ENCODE measurements around the gene MTG2.

MTG2 gene, protein sequence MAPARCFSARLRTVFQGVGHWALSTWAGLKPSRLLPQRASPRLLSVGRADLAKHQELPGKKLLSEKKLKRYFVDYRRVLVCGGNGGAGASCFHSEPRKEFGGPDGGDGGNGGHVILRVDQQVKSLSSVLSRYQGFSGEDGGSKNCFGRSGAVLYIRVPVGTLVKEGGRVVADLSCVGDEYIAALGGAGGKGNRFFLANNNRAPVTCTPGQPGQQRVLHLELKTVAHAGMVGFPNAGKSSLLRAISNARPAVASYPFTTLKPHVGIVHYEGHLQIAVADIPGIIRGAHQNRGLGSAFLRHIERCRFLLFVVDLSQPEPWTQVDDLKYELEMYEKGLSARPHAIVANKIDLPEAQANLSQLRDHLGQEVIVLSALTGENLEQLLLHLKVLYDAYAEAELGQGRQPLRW

DNA sequence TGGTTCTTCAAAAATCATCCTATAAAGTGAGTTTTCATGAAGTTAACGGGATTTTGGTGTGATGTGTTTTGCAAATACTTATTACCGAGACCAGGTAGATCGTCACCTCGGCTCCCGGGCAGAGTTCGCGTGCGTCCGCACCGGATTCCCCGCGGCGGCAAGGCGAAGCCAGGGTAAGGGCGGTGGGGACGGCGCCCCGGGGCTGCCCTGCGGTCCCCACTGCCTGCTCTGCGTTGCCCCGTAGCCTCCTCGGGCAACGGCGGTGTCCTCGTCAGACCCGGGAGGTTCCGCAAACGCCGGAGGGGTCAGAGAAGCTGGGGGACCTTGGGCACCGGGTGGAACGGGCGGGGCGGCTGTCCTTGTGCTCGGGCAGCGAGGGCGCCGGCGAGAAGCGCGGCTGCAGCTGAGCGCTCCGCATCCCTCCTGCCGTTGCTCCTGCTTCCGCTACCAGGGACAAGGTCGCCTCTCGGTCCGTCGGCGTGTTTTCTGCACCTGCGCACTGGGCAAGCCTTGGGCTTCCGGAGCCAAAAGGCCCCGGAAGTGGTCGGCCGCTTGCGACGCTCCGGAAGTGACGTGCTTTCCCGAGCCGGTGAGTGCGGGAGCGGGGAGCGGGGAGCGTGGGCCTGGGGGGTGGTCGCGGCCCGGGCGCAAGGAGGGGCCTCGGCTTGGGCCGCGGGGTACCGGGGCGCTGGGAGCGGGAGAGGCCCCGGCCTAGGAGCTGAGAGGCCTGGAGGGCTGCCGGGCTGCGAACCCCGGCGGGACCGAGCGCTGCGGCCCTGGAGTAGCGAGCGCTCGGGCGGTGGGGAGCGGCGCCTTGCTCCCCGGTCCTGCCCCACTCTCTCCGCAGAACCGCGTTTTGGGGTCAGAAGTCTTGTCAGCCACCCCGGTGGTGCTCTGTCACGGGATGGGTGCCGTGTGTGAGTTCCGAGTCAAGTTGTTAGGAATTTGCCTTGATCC is at the start of gene MTG2:
TSS of gene MTG2 (plus strand) at position 560 of the 957 bp plus-strand sequence. CDS start 10,393 bp downstream, outside the sequence.
- peak; percentile 96 for DNase-seq (ENCODE audit: low read depth)

DNA sequence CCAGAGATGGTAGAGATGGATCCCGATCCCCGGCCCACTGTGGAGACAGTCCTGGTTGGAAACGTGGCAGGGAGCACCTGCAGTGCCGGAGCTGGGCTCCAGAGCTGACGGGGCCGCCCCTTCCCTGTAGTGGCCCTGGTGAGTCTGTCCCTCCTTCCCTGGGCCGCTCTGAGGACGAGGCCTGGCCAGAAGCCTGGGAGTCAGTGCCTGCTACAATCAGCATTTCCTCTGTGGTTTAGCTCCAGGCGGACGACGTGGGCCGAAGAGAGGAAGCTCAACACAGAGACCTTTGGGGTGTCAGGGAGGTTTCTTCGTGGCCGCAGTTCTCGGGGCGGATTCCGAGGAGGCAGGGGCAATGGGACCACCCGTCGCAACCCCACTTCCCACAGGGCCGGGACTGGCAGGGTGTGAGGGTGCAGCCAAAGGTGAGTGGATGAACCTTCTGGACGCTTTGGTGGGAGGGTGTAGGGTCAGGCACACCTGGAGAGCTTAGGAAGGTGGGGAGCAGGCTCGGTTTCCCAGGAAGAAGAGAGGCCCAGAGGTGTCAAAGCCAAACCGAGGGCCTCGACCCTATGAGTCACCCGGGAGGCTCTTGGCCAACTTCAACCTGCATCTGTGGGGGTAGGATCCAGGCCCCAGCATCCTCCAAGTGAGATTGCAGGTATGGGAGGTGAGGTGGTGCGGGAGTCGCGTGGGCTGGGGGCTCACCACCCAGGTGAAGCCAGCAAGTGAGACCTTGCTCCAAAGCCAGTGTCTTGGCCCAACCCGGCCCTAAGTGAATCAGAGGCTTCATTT is 49.6 kb upstream of the MTG2 start:
- DNase-seq (ENCODE audit: low read depth): no peak

DNA sequence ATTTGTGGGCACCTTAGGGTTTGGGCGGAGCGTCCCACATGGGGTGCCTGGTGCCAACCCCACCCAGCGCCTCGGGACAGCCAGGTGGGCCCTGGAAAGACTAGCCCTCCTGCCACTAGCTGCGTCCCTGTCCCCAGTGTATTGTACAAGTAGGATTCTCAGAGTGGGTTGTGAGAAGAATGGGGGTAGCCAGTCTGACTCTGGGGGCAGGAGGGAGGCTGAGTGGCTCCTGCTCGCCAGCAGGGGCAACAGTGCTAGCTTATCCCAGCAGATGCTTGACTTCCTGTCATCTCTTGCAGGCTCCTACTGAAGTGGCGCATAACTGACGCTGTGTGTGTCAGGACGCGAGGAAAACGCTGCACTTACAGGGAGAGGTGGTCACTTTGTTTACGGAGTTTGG is 49.0 kb upstream of the MTG2 start:
- DNase-seq (ENCODE audit: low read depth): no peak

DNA sequence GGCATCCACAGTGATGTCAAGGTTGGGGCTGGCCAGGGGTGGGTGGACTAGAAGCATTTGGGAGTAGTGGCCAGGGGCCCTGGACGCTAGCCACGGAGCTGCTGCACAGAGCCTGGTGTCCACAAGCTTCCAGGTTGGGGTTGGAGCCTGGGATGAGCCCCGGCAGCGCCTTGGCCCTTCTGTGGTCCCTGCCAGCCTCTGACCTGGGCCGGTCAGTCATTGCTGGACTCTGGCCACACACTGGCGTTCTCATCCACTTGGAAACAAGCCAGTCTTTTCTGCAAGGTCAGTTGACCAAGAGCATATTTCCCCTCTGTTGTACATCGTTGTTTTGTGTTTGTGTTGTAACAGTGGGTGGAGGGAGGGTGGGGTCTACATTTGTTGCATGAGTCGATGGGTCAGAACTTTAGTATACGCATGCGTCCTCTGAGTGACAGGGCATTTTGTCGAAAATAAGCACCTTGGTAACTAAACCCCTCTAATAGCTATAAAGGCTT is 48.0 kb upstream of the MTG2 start:
- peak; percentile 11 for DNase-seq (ENCODE audit: low read depth)

DNA sequence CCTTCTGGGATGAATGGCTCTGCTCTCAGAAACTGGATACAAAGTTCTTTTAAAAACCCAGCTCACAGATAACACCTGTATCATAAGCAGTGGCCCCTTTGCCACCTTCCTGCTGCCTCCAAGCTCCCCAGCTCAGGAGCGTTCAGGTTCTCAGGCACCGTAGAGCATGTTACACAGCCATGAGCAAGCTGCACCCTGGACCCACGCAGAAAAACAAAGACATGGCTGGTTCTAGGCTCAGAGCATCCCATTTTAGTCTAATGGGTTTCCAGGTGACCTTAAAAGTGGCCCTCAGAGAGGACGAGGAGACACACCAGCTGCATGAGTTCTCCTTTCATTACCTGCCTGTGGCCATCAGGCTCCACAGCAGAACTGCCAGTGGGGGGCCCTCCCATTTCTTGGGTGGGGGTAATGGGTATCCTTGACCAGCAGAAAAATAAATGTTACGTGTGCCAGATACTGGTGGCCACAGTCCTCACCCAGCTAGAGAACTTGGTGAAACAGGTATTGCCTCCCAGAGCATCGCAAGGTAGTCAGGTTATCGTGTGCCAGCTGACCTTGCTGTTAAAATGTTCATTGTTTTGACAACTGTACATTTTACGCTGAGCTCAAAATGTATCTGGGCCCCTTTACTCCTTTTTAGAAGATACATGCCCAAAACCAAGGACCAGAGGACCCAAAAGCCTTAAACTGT is 47.1 kb upstream of the MTG2 start:
- no peak for DNase-seq (ENCODE audit: low read depth)

DNA sequence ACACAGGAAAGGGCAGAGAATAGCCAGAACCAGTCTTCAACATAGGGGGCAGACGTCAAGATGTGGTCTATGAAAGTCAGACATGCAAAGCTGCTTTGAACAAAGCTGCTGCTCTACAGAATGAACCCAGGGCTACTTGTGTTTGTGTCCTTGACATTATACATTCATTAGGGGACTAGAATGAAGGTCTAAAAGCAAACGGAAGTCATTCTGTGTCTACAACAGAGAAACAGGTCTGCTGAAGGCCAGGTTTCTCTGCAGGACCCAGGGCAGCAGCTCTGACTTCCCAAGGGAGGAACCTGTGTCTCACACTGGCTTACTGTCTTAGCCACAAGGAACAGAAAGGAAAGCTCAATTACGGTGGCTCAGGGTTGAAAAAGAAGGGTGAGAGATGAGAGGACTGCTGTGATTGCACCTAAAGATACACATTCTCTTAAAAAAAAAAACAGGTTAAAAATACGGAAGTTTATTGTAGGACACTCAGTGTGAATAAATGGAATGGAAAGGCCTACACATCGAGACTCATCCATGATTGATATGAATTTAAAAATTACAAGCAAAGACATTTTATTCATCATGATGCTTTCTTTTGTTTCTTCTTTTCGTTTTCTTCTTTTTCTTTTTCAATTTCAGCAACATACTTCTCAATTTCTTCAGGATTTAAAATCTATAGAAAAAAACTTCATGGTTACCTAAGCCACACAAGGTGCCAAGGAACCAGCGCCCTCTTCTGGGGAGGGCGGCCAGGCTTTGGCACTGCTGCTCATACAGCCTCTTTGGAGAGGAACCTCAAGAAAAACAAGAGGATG is 46.3 kb upstream of the MTG2 start:
- peak; percentile 67 for DNase-seq (ENCODE audit: low read depth)

DNA sequence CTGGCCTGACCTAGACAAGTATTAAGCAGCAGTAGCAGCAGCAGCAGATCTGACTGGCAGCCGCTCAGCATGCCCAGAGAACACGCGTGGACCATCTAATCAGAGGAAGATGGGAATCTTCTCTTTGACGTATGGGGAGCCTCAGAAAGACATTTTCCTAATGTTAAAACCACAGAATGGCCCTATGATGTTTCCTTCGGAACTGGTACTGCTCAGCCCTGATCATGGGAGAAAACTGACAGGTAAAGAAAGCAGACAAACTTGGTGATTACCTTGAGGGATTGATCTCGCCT is 45.8 kb upstream of the MTG2 start:
- DNase-seq (ENCODE audit: low read depth): no peak

DNA sequence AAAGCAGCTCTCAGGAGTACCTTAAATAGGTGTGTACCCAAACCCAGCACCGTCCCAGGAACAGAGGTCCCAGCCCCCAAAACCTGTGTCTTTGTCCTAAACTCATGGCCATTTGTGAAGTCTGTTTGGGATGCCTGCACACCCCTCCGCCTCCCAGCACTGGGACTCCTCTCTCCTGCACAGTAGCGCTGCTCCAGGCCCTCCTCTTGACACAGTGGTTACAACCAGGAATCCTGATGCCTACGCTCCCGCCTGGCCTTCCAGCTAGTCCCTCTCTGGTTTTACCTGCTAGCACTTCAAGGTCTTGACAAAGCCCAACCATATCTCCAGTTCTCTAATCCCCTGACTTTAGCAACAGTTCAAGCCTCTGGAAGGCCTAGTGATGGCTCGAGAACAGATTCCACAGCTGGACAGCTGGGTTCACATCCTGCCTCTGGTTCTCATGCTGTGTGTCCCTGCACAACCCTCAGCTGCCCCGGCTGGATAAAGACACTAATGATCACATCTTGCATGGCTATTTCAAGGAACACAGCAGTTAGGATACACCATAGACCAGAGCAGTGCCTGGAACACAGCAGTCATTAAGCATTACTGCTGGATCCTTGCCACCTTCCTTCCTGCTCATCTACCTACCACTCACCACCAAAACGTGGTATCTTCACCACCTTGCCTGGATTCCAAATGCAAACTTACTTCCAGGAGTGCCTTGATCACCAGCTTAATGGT is 45.2 kb upstream of the MTG2 start:
- DNase-seq (ENCODE audit: low read depth): no peak

DNA sequence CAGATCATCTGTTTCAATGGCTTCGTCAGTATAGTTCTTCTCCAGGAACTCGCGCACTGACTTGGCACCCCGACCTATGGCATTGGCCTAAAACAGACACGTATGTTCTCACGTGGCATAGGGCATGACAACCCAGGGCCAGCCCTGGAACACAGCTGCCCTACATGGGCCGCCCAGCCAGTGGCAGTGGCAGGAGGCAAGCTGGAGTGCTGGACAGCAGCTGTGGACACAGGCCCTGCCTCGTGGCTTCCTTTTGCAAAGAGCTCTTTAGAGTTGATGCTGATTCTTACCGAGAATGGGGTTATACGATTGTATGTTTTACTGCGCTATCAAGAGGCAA is 44.7 kb upstream of the MTG2 start:
- no peak for DNase-seq (ENCODE audit: low read depth)

DNA sequence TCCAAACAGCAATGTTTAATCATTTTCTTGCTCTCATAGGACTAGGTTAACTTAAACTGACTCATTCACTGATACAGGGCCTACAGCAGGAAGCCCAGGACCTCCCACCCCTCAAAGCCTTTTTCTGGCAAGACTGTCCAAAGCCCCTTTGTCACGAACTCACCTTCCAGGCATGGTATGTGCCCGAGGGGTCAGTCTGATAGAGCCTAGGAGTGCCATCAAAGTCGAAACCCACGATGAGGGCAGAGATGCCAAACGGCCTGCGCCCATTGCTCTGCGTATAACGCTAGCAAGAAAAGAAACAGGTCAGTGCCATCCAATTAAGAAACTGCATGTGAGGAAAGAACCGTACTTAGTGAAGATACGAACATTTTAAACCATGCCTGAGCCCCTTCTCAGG is 43.9 kb upstream of the MTG2 start:
- no peak for DNase-seq (ENCODE audit: low read depth)

DNA sequence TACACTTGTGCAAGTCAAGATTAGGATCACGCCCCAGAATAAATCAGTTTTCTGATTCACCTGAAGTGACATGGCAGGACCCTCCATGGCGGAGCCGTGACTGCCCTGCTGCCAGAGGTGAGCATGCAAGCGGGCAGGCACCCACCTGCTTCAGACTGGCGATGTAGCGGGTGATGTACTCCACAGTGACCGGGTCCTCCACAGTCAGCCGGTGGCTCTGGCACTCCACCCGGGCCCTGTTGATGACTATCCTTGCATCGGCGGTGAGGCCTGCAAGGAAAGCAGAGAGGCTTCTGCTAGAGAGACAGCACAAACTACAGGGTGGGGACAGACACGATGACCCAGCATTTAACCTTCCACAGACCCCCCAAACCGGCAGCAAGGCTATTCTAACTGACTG is 43.2 kb upstream of the MTG2 start:
- no peak for DNase-seq (ENCODE audit: low read depth)

DNA sequence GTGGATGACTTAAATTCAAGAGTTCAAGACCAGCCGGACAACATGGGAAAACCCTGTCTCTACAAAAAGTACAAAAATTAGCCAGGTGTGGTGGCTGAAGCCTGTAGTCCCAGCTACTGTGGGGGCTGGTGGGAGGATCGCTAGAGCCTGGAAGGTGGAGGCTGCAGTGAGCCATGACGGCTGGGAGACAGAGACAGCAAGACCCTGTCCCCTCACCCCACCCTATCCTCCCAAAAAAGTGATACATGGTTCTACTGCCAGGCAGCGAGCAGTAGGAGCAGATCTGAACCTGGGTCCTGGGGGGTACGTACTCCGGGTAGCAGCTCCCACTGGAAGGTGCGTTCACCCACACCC is 41.8 kb upstream of the MTG2 start:
- DNase-seq (ENCODE audit: low read depth): no peak

DNA sequence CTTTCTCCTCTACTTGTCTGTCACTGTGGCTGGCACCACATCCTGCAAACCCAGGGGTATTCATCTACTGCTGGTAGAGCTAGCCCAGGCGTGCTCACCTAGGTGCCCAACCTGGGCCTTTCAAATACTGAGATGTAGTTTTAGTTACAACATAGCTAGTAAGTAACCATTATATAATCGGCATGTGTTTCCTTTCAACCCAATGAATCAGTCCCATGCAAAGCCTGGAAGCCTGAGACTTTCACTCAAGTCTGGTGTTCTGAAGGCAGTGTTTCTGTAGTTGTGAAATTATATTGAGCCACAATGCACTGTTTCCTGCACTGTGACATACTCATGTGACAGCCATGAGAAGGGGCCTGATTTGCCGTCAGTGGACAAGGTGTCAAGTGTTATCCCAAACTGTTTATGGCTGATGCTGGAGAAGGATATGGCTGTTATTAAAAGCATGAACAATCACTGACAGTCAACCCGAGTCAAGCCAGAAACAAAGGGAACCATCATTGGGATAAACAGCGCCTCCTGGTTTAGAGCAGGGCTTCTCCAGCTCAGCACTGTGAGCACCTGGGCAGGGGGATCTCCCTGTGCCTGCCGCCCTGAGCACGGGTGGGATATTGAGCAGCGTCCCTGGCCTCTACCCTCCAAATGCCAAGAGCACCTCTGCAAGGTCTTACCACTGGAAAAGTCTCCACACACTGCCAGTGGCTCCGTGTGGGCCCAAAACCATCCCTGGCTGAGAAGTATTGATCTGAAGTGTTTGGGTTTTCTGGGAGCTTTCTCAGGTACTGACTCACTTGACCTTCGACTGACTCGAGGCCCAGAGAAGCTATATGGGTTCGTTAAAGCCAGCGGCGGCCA is 41.2 kb upstream of the MTG2 start:
- peak; percentile 43 for DNase-seq (ENCODE audit: low read depth)

DNA sequence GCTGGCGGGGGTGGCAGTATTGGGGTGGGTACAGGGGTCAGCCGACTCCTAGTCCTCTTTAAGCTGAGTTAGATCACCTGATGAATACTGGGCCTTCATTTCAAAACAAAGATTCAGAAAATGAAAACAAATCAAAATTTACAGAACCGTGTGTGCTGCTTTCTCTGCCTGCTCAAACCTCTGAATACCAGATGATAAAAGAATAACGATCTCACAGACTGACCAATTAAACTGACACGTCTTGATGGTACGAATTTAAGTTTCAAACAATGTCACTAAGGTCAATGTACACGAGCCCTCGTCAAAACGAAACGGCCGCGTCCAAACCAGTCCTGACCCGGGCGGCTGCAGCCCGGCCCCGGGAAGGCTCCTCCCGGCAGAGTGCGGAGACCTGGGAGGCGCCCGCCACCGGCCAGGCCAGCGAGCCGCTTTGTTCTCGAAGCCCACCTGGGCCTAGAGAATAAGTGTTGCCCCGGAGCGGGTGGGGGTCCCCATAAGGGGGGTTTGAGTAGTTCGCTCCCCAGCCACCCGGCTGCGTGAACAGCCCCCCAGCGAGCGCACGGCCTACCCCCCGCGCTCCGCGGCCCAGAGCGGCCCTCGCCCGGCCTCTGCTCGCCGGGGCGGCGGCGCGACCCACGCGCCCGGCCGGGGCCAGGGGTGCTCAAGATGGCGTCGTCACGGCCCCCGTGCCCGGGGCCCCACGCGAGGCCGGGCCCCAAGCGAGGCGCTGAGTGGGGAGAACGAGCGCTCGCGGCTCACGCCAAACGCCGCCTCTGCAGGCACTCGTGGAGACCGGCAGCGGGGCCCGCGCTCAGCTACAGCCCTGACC is 40.4 kb upstream of the MTG2 start:
- peak; percentile 22 for DNase-seq (ENCODE audit: low read depth)

DNA sequence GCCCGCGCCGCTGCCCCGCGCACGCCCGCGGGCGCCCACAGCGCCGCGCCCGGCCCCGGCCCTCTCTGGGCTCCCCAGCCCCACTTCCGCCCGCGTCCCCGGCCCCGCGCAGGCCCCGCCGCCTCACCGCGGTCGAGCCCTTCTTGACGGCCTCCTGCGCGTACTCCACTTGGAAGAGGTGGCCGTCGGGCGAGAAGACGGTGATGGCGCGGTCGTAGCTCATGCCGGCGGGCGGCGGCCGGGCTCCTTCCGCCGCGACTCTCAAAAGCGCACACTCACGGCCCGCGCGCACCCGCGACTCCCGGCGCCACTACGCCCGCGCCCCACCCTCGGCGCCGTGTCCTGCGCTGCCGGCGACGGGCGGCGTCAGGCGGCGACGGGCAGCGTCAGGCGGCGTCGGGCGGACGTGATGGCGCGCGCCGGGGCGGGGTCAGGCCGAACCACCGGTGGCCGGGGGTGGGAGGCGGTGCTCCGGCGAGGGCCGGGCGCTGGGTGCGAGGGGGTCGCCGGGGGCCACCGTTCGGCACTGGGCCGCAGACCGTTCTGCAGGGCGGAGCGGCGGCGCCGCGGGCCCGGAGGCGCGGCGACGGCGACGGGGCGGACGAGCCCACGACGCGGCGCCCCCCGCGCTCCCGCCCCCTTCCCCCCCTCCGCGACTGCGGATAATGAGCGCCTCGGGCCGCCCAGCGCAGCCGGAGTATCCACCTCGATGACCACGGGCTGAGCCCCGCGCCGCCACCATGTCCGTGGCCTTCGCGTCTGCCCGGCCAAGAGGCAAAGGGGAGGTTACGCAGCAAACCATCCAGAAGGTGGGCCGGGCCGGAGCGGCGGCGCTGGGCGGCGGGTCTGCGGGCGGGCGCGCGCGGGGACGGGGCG is 39.5 kb upstream of the MTG2 start, which contains the start of the genes PSMA7 and SS18L1:
TSS of gene PSMA7 (minus strand) at position 314 of the 876 bp plus-strand sequence. CDS start at position 223, 91 bp downstream.
TSS of gene SS18L1 (plus strand) at position 689 of the 876 bp plus-strand sequence. CDS start at position 741, 52 bp downstream.
- DNase-seq (ENCODE audit: low read depth): peak; percentile 85

DNA sequence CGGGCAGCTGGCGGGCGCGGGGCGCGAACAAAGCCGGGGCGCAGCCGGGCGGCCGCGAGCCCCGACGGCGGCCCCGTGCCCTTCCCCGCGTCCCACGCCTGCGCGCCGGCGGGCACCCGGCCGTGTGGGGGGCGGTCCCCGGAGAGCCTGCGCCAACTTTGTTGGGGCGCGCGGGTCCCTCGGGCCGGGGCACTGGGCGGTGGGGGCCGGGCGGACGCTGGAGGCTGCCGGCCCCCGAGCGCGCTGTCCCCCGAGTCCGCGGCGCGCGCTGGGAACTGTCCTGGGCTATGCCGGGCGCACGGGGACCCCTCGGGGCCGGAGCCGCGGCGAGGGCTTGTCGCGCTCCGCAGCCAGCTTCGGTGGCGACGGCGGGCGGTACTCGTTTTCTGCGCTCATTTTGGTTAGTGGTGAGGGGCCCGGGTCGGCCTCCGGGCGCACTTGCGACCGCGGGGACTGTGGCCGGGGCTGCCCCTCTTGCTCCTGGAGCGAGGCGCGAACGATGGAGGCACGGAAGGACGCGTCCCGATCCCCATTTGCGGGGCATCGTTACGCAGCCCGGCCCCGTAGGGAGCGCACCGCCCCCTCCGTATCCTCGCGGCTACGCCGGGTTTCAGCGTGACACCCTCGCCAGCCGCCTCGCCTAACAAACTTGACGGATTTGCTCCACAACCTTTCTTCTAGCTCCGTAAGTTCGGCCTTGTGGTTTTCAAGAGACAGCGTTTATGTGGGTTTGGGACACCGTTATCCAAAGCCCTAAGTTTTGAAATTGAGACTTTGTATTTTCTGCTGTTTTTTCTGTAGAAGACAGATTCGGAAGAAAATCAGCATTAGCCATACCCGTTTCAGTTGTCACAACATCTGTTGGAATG is 38.6 kb upstream of the MTG2 start:
- peak; percentile 71 for DNase-seq (ENCODE audit: low read depth)

All from EH (cell line).